RPMI7951 (cell line): ENCODE measurements around the gene CYCS. TPM values are rescaled to one million over a fixed set of nuclear protein-coding genes. Genes with fewer than 3 reads are reported as not detected.

Experiments used
- total RNA-seq: library from RNA; depleted of rRNA; stranded (reverse); fragments of >200 nt; shearing (Covaris generic); gene quantifications from 2 replicates; pipeline ENCODE4 v1.2.3, GENCODE V29; 2014; rRNA removed

Gene CYCS
- total RNA-seq, 1 experiment from 2014 or later = 195 TPM

Other genes starting within 250 kb of the CYCS start
- 35.0 and 39.4 TPM in 2 replicates for gene OSBPL3, start 145.1 kb downstream of the CYCS start, total RNA-seq
- gene NPVF, start 103.2 kb upstream of the CYCS start, total RNA-seq = not detected in 2 replicates